ENCODE measurements around the gene SLC25A24.

- no peak for TF ChIP-seq EZH2phosphoT487 (IDR thresholded peaks at IDR 0.05; ENCODE audit: borderline replicate concordance)
- no peak for TF ChIP-seq CTCF (conservative IDR thresholded peaks at IDR 0.05; ENCODE audit: low read length)
Measured at GRCh38 chr1:108109295-108109973, 90.7 kb downstream of the SLC25A24 start.
